ENCODE measurements around the gene CD68.

The CD68 gene

GRCh38 chr17:7582396-7583252 is 3.2 kb downstream of the CD68 start:
- no peak for DNase-seq (ENCODE audit: extremely low read depth, low read depth)
- peak overlapping the region; percentile 72 for H3K4me3 ChIP-seq (replicated peaks; ENCODE audit: low read depth, low read length)
- no peak for TF ChIP-seq CTCF (IDR thresholded peaks at IDR 0.05; ENCODE audit: low read depth, low read length, missing control alignments)

GRCh38 chr17:7583253-7584109 is 4.0 kb downstream of the CD68 start, which contains the start of gene MPDU1:
Gene MPDU1 (plus strand): TSS chr17:7583852. CDS start chr17:7583863, 11 bp downstream.
- peak within 1 kb of the TSS; percentile 72 for H3K4me3 ChIP-seq (replicated peaks; ENCODE audit: low read depth, low read length)
- no peak for TF ChIP-seq CTCF (IDR thresholded peaks at IDR 0.05; ENCODE audit: low read depth, low read length, missing control alignments)
- DNase-seq (ENCODE audit: extremely low read depth, low read depth) = peak; percentile 97

DNA sequence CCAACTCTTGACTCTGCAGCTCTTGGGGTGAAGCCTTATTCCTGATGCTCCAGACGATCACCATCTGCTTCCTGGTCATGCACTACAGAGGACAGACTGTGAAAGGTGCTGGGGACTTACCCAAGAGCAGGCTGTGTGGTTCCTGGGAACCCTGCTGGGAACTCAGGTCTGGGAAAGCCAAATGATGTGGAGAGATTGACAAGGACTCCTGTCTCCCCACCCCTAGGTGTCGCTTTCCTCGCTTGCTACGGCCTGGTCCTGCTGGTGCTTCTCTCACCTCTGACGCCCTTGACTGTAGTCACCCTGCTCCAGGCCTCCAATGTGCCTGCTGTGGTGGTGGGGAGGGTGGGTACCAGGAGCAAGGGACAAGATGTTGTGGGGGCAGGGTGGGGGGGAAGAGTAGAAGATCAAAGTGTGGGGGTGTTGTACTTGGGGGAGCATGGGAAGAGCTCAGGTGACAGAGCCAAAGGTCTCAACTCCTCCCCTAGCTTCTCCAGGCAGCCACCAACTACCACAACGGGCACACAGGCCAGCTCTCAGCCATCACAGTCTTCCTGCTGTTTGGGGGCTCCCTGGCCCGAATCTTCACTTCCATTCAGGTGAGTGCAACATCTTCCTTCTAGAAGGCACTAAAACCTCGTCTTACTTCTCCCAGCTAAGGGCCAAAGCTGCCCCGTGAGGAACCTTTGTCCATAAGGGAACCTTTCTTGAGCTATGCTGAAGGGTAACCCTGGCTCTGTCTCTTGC is 7.4 kb downstream of the CD68 start:
- no peak overlapping the region for H3K4me3 ChIP-seq (replicated peaks; ENCODE audit: low read depth, low read length)
- no peak for DNase-seq (ENCODE audit: extremely low read depth, low read depth)
- no peak for TF ChIP-seq CTCF (IDR thresholded peaks at IDR 0.05; ENCODE audit: low read depth, low read length, missing control alignments)

GRCh38 chr17:7587420-7588151 is 8.1 kb downstream of the CD68 start:
- TF ChIP-seq CTCF (IDR thresholded peaks at IDR 0.05; ENCODE audit: low read depth, low read length, missing control alignments) = no peak
- peak; percentile 70 for DNase-seq (ENCODE audit: extremely low read depth, low read depth)
- H3K4me3 ChIP-seq (replicated peaks; ENCODE audit: low read depth, low read length) = no peak overlapping the region; the same call in 1 of the 2 replicates

- no peak for DNase-seq (ENCODE audit: extremely low read depth, low read depth)
- peak overlapping the region; percentile 18 for H3K4me3 ChIP-seq (replicated peaks; ENCODE audit: low read depth, low read length)
- no peak for TF ChIP-seq CTCF (IDR thresholded peaks at IDR 0.05; ENCODE audit: low read depth, low read length, missing control alignments)
Observed at GRCh38 chr17:7588553-7589203, 9.2 kb downstream of the CD68 start.
